DND-41 (cell line): ENCODE data around the gene DENND1A.

Experiments
- EZH2 ChIP-seq: IDR thresholded peaks from 3 replicates; pipeline ENCODE4 v1.6.1; 2012; ENCODE audit warnings: borderline replicate concordance, low read depth, mild to moderate bottlenecking, moderate library complexity, low read length, inconsistent platforms; ENCODE audit not compliant: severe bottlenecking
- TF ChIP-seq, protein P1 (sequence below): IDR thresholded peaks from 2 replicates; pipeline ENCODE4 v1.5.1; 2012; ENCODE audit warnings: borderline replicate concordance, low read length, moderate library complexity, mild to moderate bottlenecking; ENCODE audit not compliant: poor library complexity, severe bottlenecking; ENCODE audit errors: extremely low read depth

DNA sequence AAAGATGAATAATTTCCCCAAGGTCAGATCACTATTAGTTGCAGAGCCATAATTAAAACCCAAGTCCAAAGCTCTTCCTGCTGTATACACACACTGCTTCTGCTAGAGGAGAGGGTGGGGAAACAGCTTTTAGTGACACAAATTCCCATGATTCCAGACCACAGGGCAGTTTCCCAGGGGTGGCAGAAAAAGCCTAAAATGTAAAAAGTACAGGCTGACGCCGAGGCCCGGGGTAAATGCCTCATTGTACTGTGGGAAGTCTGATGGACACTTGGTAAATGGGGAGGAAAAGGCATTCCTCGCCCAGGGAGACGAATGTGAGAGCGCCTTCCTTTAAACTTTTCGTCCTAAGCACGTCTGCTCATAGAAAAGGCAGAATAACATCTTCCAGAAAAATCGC lies 65.7 kb downstream of the DENND1A start:
- TF ChIP-seq, protein P1, sequence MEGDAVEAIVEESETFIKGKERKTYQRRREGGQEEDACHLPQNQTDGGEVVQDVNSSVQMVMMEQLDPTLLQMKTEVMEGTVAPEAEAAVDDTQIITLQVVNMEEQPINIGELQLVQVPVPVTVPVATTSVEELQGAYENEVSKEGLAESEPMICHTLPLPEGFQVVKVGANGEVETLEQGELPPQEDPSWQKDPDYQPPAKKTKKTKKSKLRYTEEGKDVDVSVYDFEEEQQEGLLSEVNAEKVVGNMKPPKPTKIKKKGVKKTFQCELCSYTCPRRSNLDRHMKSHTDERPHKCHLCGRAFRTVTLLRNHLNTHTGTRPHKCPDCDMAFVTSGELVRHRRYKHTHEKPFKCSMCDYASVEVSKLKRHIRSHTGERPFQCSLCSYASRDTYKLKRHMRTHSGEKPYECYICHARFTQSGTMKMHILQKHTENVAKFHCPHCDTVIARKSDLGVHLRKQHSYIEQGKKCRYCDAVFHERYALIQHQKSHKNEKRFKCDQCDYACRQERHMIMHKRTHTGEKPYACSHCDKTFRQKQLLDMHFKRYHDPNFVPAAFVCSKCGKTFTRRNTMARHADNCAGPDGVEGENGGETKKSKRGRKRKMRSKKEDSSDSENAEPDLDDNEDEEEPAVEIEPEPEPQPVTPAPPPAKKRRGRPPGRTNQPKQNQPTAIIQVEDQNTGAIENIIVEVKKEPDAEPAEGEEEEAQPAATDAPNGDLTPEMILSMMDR: no peak
- TF ChIP-seq EZH2: no peak
